Upper lobe of left lung (tissue), 6 donors: Measurements from ENCODE around the gene CUBN. TPM values are rescaled to one million over a fixed set of nuclear protein-coding genes. Genes with fewer than 3 reads are reported as not detected.

ENCODE experiments used
- ATAC-seq, 2 donors: fragments of 200-7000 bp; cut with Tn5 transposase; one replicate each; pipeline ENCODE4 v1.9.1; 2022; ENCODE audit warnings: mild to moderate bottlenecking in 2 of 2, moderate library complexity in 2 of 2; ENCODE audit not compliant: low FRiP score in 2 of 2
- DNase-seq, 2 donors: peaks; one replicate each; pipeline ENCODE4 v3.0.0-alpha.2; 2019 to 2020
- H3K27ac ChIP-seq, 4 donors: fragments of 200-600 bp; sonication (generic); one replicate each; pipeline ENCODE4 v1.5.1; 2016 to 2019
- H3K27me3 ChIP-seq, 4 donors: fragments of 200-600 bp; sonication (generic); one replicate each; pipeline ENCODE4 v1.5.1; 2017 to 2019
- H3K36me3 ChIP-seq, 4 donors: fragments of 200-600 bp; sonication (generic); one replicate each; pipeline ENCODE4 v1.5.1; 2016 to 2019
- H3K4me1 ChIP-seq, 4 donors: fragments of 200-600 bp; sonication (generic); one replicate each; pipeline ENCODE4 v1.5.1; 2018 to 2019
- H3K4me3 ChIP-seq, 4 donors: fragments of 200-600 bp; sonication (generic); one replicate each; pipeline ENCODE4 v1.5.1; 2017 to 2019; ENCODE audit warnings: mild to moderate bottlenecking in 2 of 4, moderate library complexity in 1 of 4
- H3K9me3 ChIP-seq, 4 donors: fragments of 200-600 bp; sonication (generic); one replicate each; pipeline ENCODE4 v1.5.1; 2018 to 2019
- EP300 ChIP-seq, 4 donors: sonication (generic); formaldehyde crosslinking; IDR thresholded peaks; one replicate each; pipeline ENCODE4 v1.5.1; 2017; ENCODE audit warnings: antibody characterized with exemption in 4 of 4, control low read depth in 2 of 4
- POLR2A ChIP-seq, 4 donors: fragments of 450-650 bp; IDR thresholded peaks; one replicate each; pipeline ENCODE4 v1.5.1; 2016 to 2017; ENCODE audit warnings: antibody characterized with exemption in 4 of 4, mild to moderate bottlenecking in 2 of 4
- POLR2AphosphoS5 ChIP-seq, 2 donors: sonication (generic); formaldehyde crosslinking; IDR thresholded peaks; one replicate each; pipeline ENCODE4 v1.5.1; 2017; ENCODE audit warnings: antibody characterized with exemption in 2 of 2
- WGBS, 2 donors: methylation state at CpG; one replicate each; pipeline ENCODE4 v1.1.5; 2017 to 2018; 5-methylcytosine and 5-hydroxymethylcytosine counted together
- total RNA-seq, 6 donors: library from RNA; depleted of rRNA in 4 of 6; stranded (reverse); fragments of >200 nt in 4 of 6; gene quantifications; one replicate each; pipeline versions ENCODE4 v1.1.0 to v1.2.1, GENCODE V29; 2016 to 2021
- TF ChIP-seq, protein P1 (sequence below), 6 experiments: fragments of 450-650 bp in 4 of 6; fragments of 200-600 bp in 2 of 6; sonication (generic) in 2 of 6; IDR thresholded peaks; one replicate each; pipeline ENCODE4 v1.5.1; 2016 to 2019; ENCODE audit warnings: antibody characterized with exemption in 6 of 6
- donor health status: DM: no; HTN: no; CAD: no; lungs with moderate emphysema.
- donor health status: DM: no; HTN: yes; CAD: no; lungs with severe emphysema.

Gene CUBN
- total RNA-seq, 6 donors from 2014 or later = 1.0 to 9.4 (median 5.3) TPM

DNA sequence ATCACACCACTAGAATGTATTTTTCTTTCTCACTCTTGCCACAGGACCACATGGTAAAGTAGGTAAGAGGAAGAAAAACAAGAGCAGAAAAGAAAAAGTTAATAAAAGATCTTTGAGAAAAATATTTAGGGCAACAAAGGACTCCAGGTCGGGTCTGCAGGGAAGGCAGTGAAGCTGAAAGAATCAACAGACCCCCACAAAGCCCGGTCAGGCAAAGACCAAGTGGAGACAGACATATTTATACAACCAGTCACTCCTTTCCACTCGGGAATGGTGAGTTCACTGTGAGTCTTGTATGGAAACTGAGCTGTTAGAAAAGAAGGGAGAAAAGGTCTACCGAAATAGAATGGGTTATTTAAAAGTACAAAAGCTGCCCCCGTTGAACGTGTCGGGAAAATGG lies 340.4 kb downstream of the CUBN start:
- ATAC-seq (no peak), DNase-seq (no peak)
- H3K4me3 ChIP-seq = no peak overlapping the region
- H3K36me3 ChIP-seq = no peaks in the 10 kb centered on the region
- H3K9me3 ChIP-seq = no peaks in the 10 kb centered on the region
- TF ChIP-seq EP300 (IDR thresholded peaks at IDR 0.05) (no peak), POLR2A (IDR thresholded peaks at IDR 0.05) (no peak), POLR2AphosphoS5 (IDR thresholded peaks at IDR 0.05) (no peak)
- TF ChIP-seq, protein P1, sequence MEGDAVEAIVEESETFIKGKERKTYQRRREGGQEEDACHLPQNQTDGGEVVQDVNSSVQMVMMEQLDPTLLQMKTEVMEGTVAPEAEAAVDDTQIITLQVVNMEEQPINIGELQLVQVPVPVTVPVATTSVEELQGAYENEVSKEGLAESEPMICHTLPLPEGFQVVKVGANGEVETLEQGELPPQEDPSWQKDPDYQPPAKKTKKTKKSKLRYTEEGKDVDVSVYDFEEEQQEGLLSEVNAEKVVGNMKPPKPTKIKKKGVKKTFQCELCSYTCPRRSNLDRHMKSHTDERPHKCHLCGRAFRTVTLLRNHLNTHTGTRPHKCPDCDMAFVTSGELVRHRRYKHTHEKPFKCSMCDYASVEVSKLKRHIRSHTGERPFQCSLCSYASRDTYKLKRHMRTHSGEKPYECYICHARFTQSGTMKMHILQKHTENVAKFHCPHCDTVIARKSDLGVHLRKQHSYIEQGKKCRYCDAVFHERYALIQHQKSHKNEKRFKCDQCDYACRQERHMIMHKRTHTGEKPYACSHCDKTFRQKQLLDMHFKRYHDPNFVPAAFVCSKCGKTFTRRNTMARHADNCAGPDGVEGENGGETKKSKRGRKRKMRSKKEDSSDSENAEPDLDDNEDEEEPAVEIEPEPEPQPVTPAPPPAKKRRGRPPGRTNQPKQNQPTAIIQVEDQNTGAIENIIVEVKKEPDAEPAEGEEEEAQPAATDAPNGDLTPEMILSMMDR (IDR thresholded peaks at IDR 0.05) = no peak
- H3K4me1 ChIP-seq = no peaks in the 10 kb centered on the region
- H3K27me3 ChIP-seq = no peaks in the 10 kb centered on the region
- no peak overlapping the region for H3K27ac ChIP-seq
- WGBS, 2 donors = 82 to 83% methylated on average over 7 of the region's 7 CpGs

DNA sequence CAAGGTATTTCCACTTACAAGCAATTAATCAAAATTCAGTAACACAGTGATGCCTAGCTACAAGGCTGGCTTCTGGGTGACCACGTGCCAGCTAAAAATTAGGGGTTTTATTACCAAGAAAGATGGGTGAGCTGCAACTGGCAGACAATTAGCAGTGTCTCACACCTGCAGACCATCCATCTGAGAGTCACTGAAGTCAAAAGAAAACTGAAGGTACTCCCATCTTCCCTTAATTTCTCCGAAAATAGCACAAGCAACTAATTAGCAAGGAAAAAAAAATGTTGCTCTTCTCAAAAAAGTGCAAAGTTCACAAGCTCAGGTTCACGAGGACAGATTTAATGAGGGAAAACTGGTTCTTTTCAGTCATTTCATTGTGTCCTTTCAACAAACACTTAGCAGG lies 340.8 kb downstream of the CUBN start:
- H3K4me1 ChIP-seq = no peaks in the 10 kb centered on the region
- no peak overlapping the region for H3K27ac ChIP-seq
- H3K36me3 ChIP-seq = no peaks in the 10 kb centered on the region
- no peak for TF ChIP-seq POLR2AphosphoS5 (IDR thresholded peaks at IDR 0.05)
- TF ChIP-seq, protein P1 (IDR thresholded peaks at IDR 0.05) = no peak
- no peak for TF ChIP-seq EP300 (IDR thresholded peaks at IDR 0.05)
- no peak for TF ChIP-seq POLR2A (IDR thresholded peaks at IDR 0.05)
- 91 to 93% methylated on average over 3 of the region's 3 CpGs for WGBS, 2 donors
- no peak for DNase-seq
- no peaks in the 10 kb centered on the region for H3K9me3 ChIP-seq
- no peak overlapping the region for H3K4me3 ChIP-seq
- no peak for ATAC-seq
- no peaks in the 10 kb centered on the region for H3K27me3 ChIP-seq

GRCh38 chr10:16788125-16788524 lies 341.5 kb downstream of the CUBN start:
- H3K4me3 ChIP-seq = no peak overlapping the region
- no peaks in the 10 kb centered on the region for H3K9me3 ChIP-seq
- no peak overlapping the region for H3K27ac ChIP-seq
- H3K4me1 ChIP-seq = no peaks in the 10 kb centered on the region
- no peaks in the 10 kb centered on the region for H3K27me3 ChIP-seq
- no peak for DNase-seq
- no peaks in the 10 kb centered on the region for H3K36me3 ChIP-seq
- ATAC-seq = no peak
- 92 to 94% methylated on average over 6 of the region's 6 CpGs for WGBS, 2 donors
- TF ChIP-seq POLR2AphosphoS5 (IDR thresholded peaks at IDR 0.05) (no peak), EP300 (IDR thresholded peaks at IDR 0.05) (no peak), POLR2A (IDR thresholded peaks at IDR 0.05) (no peak)
- TF ChIP-seq, protein P1 (IDR thresholded peaks at IDR 0.05) = no peak

- TF ChIP-seq, protein P1 (IDR thresholded peaks at IDR 0.05) = no peak
- TF ChIP-seq EP300 (IDR thresholded peaks at IDR 0.05) = no peak
- no peak for TF ChIP-seq POLR2AphosphoS5 (IDR thresholded peaks at IDR 0.05)
- TF ChIP-seq POLR2A (IDR thresholded peaks at IDR 0.05) = no peak
- DNase-seq = peak in 1 of 2 donors; percentile 45
- H3K36me3 ChIP-seq = no peaks in the 10 kb centered on the region
- H3K9me3 ChIP-seq = no peaks in the 10 kb centered on the region
- no peaks in the 10 kb centered on the region for H3K27me3 ChIP-seq
- no peak for ATAC-seq
- no peak overlapping the region for H3K27ac ChIP-seq
- WGBS, 2 donors = 89 to 93% methylated on average over 12 of the region's 12 CpGs
- no peak overlapping the region for H3K4me3 ChIP-seq
- H3K4me1 ChIP-seq = no peaks in the 10 kb centered on the region
These were observed 342.2 kb downstream of the CUBN start for GRCh38 chr10:16787361-16787791.

DNA sequence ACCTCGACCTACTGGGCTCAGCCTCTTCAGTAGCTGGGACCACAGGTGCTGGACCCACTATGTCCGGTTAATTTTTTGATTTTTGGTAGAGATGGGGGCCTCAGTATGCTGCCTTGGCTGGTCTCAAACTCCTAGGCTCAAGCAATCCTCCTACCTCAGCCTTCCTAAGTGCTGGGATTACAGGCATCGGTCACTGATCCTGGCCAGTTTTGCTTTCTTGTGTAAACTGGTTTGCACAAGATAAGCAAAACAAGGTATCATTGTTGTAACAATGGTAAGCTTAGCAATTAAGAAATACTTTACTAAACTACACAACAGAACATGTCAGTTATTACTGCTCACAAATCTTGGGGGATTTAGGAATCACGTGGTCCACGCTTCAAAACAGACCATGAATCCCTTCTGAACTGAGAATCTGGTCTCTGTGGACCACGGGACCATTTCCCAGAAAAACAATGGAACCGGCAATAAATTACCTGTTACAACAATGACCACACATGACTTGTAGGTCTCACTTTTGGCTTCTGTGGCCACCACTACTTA lies 349.2 kb downstream of the CUBN start:
- no peaks in the 10 kb centered on the region for H3K27me3 ChIP-seq
- H3K9me3 ChIP-seq = no peaks in the 10 kb centered on the region
- peaks cover 0 to 11% (median 0%) of the 10 kb centered on the region in 4 donors for H3K36me3 ChIP-seq
- peaks cover 2 to 9% (median 6%) of the 10 kb centered on the region in 4 donors for H3K4me1 ChIP-seq
- 88 to 92% methylated on average over 7 of the region's 7 CpGs for WGBS, 2 donors
- no peak overlapping the region for H3K27ac ChIP-seq
- no peak for TF ChIP-seq EP300 (IDR thresholded peaks at IDR 0.05)
- no peak for TF ChIP-seq POLR2AphosphoS5 (IDR thresholded peaks at IDR 0.05)
- TF ChIP-seq POLR2A (IDR thresholded peaks at IDR 0.05) = no peak
- TF ChIP-seq, protein P1 (IDR thresholded peaks at IDR 0.05) = no peak
- H3K4me3 ChIP-seq = no peak overlapping the region
- ATAC-seq = no peak
- DNase-seq = no peak
